Activated CD4-positive, alpha-beta T cell treated with anti-CD3 and anti-CD28 coated beads, Interleukin-2, Interleukin-6, amounts not matched to agents 100 ng/mL and 50 ng/mL, durations not matched to agents 16 hours and 8 hours (primary cell): Measurements from ENCODE around the gene SCD5.

Source experiments
- DNase-seq: peaks from one replicate; pipeline ENCODE4 v3.0.0-alpha.2; 2020

Gene SCD5

GRCh38 chr4:82792912-82793649, 5.5 kb downstream of the SCD5 start:
- DNase-seq: no peak

DNA sequence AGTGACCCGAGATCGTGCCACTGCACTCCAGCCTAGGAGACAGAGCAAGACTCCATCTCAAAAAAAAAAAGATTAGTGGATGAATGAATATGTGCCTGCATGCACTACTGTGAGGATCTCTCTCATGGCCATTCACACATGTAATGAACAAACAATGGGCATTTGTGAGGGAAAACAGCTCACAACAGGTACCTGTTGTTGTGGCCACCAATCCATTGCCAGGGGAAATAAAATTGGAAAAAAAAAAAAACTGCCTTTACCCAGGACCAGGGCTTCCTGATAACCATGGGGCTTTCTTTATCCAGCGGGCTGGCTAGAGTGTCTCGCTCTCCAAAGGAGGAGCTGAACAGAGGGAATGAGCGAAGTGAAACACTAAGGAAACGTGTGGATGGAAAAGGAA, 7.4 kb downstream of the SCD5 start:
- no peak for DNase-seq

- no peak for DNase-seq
These were observed 8.4 kb downstream of the SCD5 start for GRCh38 chr4:82790060-82790660.

GRCh38 chr4:82789025-82789776, 9.4 kb downstream of the SCD5 start:
- DNase-seq: no peak

GRCh38 chr4:82787342-82787741, 11.3 kb downstream of the SCD5 start:
- no peak for DNase-seq

GRCh38 chr4:82786828-82787227, 11.8 kb downstream of the SCD5 start:
- no peak for DNase-seq

GRCh38 chr4:82785611-82786400, 12.8 kb downstream of the SCD5 start:
- no peak for DNase-seq

GRCh38 chr4:82784681-82785610, 13.7 kb downstream of the SCD5 start:
- no peak for DNase-seq

- no peak for DNase-seq
These were observed 15.8 kb downstream of the SCD5 start for GRCh38 chr4:82782626-82783345.

GRCh38 chr4:82780752-82781231, 17.8 kb downstream of the SCD5 start:
- no peak for DNase-seq

GRCh38 chr4:82780170-82780751, 18.3 kb downstream of the SCD5 start:
- DNase-seq: no peak

GRCh38 chr4:82779032-82779431, 19.6 kb downstream of the SCD5 start:
- no peak for DNase-seq

- DNase-seq: no peak
These were observed 20.6 kb downstream of the SCD5 start for GRCh38 chr4:82777857-82778525.

GRCh38 chr4:82776925-82777542, 21.6 kb downstream of the SCD5 start:
- DNase-seq: no peak

DNA sequence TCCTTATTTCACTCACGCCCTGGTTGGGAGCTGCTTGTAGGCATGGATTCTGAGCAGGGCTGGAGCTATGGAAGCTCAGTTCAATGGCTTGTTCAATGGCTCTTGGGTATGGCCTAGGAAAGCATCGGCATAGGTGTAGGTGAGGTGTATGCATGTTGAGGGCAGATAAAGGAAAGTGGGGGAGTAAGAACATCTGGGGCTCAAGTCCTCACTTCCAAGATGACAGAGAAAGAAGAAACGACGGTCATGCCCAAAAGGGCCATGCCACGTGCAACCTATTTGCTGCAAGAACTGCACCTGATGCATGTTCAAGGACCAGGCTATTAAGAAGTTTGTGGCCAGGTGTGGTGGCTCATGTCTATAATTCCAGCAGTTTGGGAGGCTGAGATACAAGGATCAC, 23.4 kb downstream of the SCD5 start:
- DNase-seq: no peak

GRCh38 chr4:82774711-82775171, 23.9 kb downstream of the SCD5 start:
- DNase-seq: no peak

DNA sequence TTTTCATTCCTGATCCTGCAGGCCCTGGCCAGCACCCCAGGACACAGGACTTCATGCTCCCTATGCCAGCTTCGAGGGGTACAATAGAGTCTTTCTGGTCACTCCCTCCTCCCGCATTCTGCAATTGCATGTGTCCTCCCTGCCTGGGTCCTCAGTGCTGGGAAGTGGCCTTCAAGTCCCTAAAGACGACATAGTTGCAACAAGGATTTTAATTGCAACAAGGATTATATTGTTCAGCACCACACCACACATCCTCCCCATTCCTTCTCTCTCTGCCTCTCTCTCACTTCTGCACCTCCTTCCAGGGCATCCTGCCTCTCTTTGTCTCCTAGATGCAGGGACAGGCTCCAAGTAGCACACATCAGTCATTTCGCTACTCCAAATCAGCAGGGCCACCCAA, 25.5 kb downstream of the SCD5 start:
- DNase-seq: no peak

- DNase-seq: no peak
These were observed 28.0 kb downstream of the SCD5 start for GRCh38 chr4:82770607-82771006.

DNA sequence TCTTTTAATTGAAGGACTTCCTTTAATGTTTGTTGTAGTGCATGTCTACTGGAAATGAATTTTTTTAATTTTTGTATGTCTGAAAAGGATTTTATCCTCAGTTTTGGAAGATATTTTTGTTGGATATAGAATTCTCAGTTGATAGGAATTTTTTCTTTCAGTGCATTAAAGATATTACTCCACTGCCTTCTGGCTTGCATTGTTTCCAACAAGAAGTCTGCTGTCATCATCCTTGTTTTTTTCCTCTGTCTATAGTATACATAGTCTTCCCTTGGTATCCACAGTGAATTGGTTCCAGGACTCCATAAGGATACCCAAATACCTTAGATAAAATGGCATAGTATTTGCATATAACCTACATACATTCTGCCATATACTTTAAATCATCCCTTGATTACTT, 33.5 kb downstream of the SCD5 start:
- no peak for DNase-seq

DNA sequence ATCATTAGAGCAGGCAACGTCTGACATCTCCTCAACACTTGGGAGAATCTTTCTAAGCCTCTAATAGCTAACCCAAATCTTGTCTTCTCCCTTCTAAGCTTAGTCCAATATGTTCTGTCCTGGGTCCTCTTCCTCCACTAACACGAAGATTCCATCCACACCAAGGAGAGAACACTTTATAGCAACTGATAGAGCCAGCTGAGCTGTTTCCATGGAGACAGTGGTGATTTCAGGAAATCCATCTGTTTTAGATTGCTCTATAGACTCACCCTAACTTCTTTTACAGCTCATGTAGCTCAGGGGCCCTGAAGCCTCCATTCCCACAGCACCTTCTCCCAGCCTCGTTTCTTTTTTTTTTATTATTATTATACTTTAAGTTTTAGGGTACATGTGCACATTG, 37.4 kb downstream of the SCD5 start:
- no peak for DNase-seq
